Fibroblast of skin of right quadriceps (primary cell): ENCODE results near the gene PSMD8.
"Not testable (repeated sequence)": the region's sequence is repeated elsewhere in the genome, so short reads cannot be mapped to it uniquely, and the experiment has no call there.

Experiments used
- DNase-seq: peaks from one replicate; pipeline ENCODE4 v3.0.0-alpha.2; 2013

Gene PSMD8

GRCh38 chr19:38374332-38375097 lies at the start of gene PSMD8:
Gene PSMD8 (plus strand): TSS chr19:38374571. CDS start chr19:38374602, 31 bp downstream.
- peak; percentile 98 for DNase-seq

- DNase-seq: no peak
Observed at GRCh38 chr19:38326591-38326990, 47.8 kb upstream of the PSMD8 start.

GRCh38 chr19:38329651-38330050 lies 44.7 kb upstream of the PSMD8 start:
- DNase-seq: no peak

- no peak for DNase-seq
Observed at GRCh38 chr19:38331728-38332127, 42.6 kb upstream of the PSMD8 start.

- no peak for DNase-seq
Observed at GRCh38 chr19:38333245-38333644, 41.1 kb upstream of the PSMD8 start.

- peak; percentile 94 for DNase-seq
Observed at GRCh38 chr19:38335949-38336637, 38.3 kb upstream of the PSMD8 start.

- DNase-seq: peak; percentile 79
Observed at GRCh38 chr19:38336638-38337359, 37.6 kb upstream of the PSMD8 start.

- no peak for DNase-seq
Observed at GRCh38 chr19:38337360-38337653, 37.1 kb upstream of the PSMD8 start.

- DNase-seq: not testable (repeated sequence)
Observed at GRCh38 chr19:38339011-38339410, 35.4 kb upstream of the PSMD8 start.

- DNase-seq: no peak
Observed at GRCh38 chr19:38340927-38341326, 33.4 kb upstream of the PSMD8 start.

GRCh38 chr19:38346837-38347236 lies 27.5 kb upstream of the PSMD8 start:
- DNase-seq: no peak

GRCh38 chr19:38350883-38351282 lies 23.5 kb upstream of the PSMD8 start:
- no peak for DNase-seq

GRCh38 chr19:38351865-38352395 lies 22.4 kb upstream of the PSMD8 start:
- DNase-seq: no peak

- DNase-seq: no peak
Observed at GRCh38 chr19:38352611-38353010, 21.8 kb upstream of the PSMD8 start.

- DNase-seq: no peak
Observed at GRCh38 chr19:38355728-38356725, 18.3 kb upstream of the PSMD8 start.

GRCh38 chr19:38358071-38358470 lies 16.3 kb upstream of the PSMD8 start:
- DNase-seq: no peak

GRCh38 chr19:38359242-38360021 lies 14.9 kb upstream of the PSMD8 start:
- no peak for DNase-seq

- DNase-seq: no peak
Observed at GRCh38 chr19:38360351-38360750, 14.0 kb upstream of the PSMD8 start.

- no peak for DNase-seq
Observed at GRCh38 chr19:38360839-38361631, 13.3 kb upstream of the PSMD8 start.

- peak; percentile 55 for DNase-seq
Observed at GRCh38 chr19:38361633-38362075, 12.7 kb upstream of the PSMD8 start.
